HG03378 (cell line): Measurements from ENCODE around the gene RNLS.

ENCODE experiments used
- ATAC-seq: cut with Tn5 transposase; IDR thresholded peaks from one replicate; pipeline ENCODE4 v1.9.1; 2021; ENCODE audit warnings: mild to moderate bottlenecking, moderate library complexity; ENCODE audit not compliant: unreplicated experiment

The RNLS gene

GRCh38 chr10:88437411-88437810, 145.7 kb downstream of the RNLS start:
- no peak for ATAC-seq

- no peak for ATAC-seq
Observed at GRCh38 chr10:88433565-88434186, 149.4 kb downstream of the RNLS start.

GRCh38 chr10:88431103-88431502, 152.0 kb downstream of the RNLS start:
- no peak for ATAC-seq

- no peak for ATAC-seq
Observed at GRCh38 chr10:88428976-88429375, 154.1 kb downstream of the RNLS start.

- no peak for ATAC-seq
Observed at GRCh38 chr10:88428442-88428841, 154.7 kb downstream of the RNLS start.

- ATAC-seq: no peak
Observed at GRCh38 chr10:88427024-88427423, 156.1 kb downstream of the RNLS start.

- ATAC-seq: no peak
Observed at GRCh38 chr10:88424881-88425280, 158.2 kb downstream of the RNLS start.

GRCh38 chr10:88423732-88424131, 159.4 kb downstream of the RNLS start:
- no peak for ATAC-seq

- ATAC-seq: no peak
Observed at GRCh38 chr10:88421590-88421989, 161.5 kb downstream of the RNLS start.

- no peak for ATAC-seq
Observed at GRCh38 chr10:88418871-88419270, 164.2 kb downstream of the RNLS start.

GRCh38 chr10:88417387-88418030, 165.6 kb downstream of the RNLS start:
- ATAC-seq: no peak

GRCh38 chr10:88416801-88417200, 166.3 kb downstream of the RNLS start:
- ATAC-seq: no peak

GRCh38 chr10:88415533-88416130, 167.5 kb downstream of the RNLS start:
- no peak for ATAC-seq

GRCh38 chr10:88413412-88413811, 169.7 kb downstream of the RNLS start:
- no peak for ATAC-seq

GRCh38 chr10:88411772-88412349, 171.3 kb downstream of the RNLS start:
- ATAC-seq: no peak

GRCh38 chr10:88409824-88410223, 173.3 kb downstream of the RNLS start:
- no peak for ATAC-seq

GRCh38 chr10:88409236-88409635, 173.9 kb downstream of the RNLS start:
- ATAC-seq: peak; percentile 56

GRCh38 chr10:88408096-88408495, 175.0 kb downstream of the RNLS start:
- ATAC-seq: no peak

GRCh38 chr10:88404133-88404532, 179.0 kb downstream of the RNLS start:
- no peak for ATAC-seq

- no peak for ATAC-seq
Observed at GRCh38 chr10:88401671-88402347, 181.3 kb downstream of the RNLS start.

- no peak for ATAC-seq
Observed at GRCh38 chr10:88399240-88399639, 183.9 kb downstream of the RNLS start.

- no peak for ATAC-seq
Observed at GRCh38 chr10:88395677-88396076, 187.4 kb downstream of the RNLS start.
